HUDEP-2 (cell line): ENCODE data around the gene TTC36.
"Not testable (repeated sequence)": the region's sequence is repeated elsewhere in the genome, so short reads cannot be mapped to it uniquely, and the experiment has no call there.

Source experiments
- DNase-seq, 76 experiments: peaks; one replicate each; lab custom pipeline; 2025; ENCODE audit not compliant: unreplicated experiment in 76 of 76; lab: John Stamatoyannopoulos, UW

Gene TTC36

GRCh38 chr11:118574636-118575035, 47.4 kb downstream of the TTC36 start:
- no peak for DNase-seq

DNA sequence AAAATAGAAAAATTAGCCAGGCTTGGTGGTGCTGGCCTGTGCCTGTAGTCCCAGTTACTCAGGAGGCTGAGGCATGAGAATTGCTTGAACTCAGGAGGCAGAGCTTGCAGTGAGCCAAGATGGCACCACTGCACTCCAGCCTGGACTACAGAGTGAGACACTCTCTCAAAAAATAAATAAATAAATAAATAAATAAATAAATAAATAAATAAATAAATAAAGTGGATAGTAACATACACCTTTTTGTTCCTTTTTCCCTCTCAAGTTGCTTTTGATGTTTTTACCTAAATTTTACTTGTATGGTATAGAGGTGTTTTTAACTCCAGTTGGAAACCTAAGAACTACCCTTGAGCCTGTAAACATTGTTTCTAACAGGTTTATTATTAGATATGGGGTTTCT, 50.7 kb downstream of the TTC36 start:
- not testable (repeated sequence) for DNase-seq
